HepG2 (cell line): ENCODE data around the gene SLC25A22. TPM values are rescaled to one million over a fixed set of nuclear protein-coding genes. Genes with fewer than 3 reads are reported as not detected.

Source experiments
- ARHGAP35 ChIP-seq: sonication (generic); formaldehyde crosslinking; IDR thresholded peaks from 2 replicates; pipeline ENCODE4 v1.9.0; 2022; ENCODE audit warnings: mild to moderate bottlenecking, inconsistent platforms, moderate library complexity, missing genetic modification reagents, borderline replicate concordance
- BRCA1 ChIP-seq: sonication (generic); formaldehyde crosslinking; IDR thresholded peaks from 2 replicates; pipeline ENCODE4 v1.4.0; 2020; ENCODE audit warnings: missing genetic modification reagents
- CENPX ChIP-seq: sonication (generic); formaldehyde crosslinking; IDR thresholded peaks from 2 replicates; pipeline ENCODE4 v1.9.0; 2021; ENCODE audit warnings: mild to moderate bottlenecking, missing genetic modification reagents, moderate library complexity
- CREBL2 ChIP-seq: sonication (generic); formaldehyde crosslinking; IDR thresholded peaks from 2 replicates; pipeline ENCODE4 v1.8.1; 2023; ENCODE audit warnings: missing genetic modification reagents, mild to moderate bottlenecking, borderline replicate concordance
- EEA1 ChIP-seq: sonication (generic); formaldehyde crosslinking; IDR thresholded peaks from 2 replicates; pipeline ENCODE4 v1.5.1; 2020; ENCODE audit warnings: mild to moderate bottlenecking, missing genetic modification reagents, borderline replicate concordance
- FOXC1 ChIP-seq: sonication (generic); formaldehyde crosslinking; IDR thresholded peaks from 2 replicates; pipeline ENCODE4 v1.8.0; 2022; ENCODE audit warnings: mild to moderate bottlenecking, missing genetic modification reagents, borderline replicate concordance
- HCFC1 ChIP-seq: fragments of 150-350 bp; IDR thresholded peaks from 2 replicates; pipeline ENCODE4 v1.6.1; 2014; ENCODE audit warnings: low read depth, low read length
- HOXA9 ChIP-seq: sonication (generic); formaldehyde crosslinking; IDR thresholded peaks from 2 replicates; pipeline ENCODE4 v1.8.1; 2022; ENCODE audit warnings: missing genetic modification reagents, mild to moderate bottlenecking, moderate library complexity, borderline replicate concordance
- KMT2B ChIP-seq: IDR thresholded peaks from 2 replicates; pipeline ENCODE4 v1.6.1; 2016; ENCODE audit warnings: missing genetic modification reagents, missing compliant biosample characterization
- NFE2L1 ChIP-seq: sonication (generic); formaldehyde crosslinking; IDR thresholded peaks from 2 replicates; pipeline ENCODE4 v1.4.0; 2020; ENCODE audit warnings: missing genetic modification reagents, mild to moderate bottlenecking, borderline replicate concordance
- PCBP1 ChIP-seq: fragments of 200-400 bp; formaldehyde crosslinking; IDR thresholded peaks from 2 replicates; pipeline ENCODE4 v1.6.1; 2017; ENCODE audit warnings: mild to moderate bottlenecking, low read depth, low read length, borderline replicate concordance
- PHF8 ChIP-seq: sonication (generic); formaldehyde crosslinking; IDR thresholded peaks from 2 replicates; pipeline ENCODE4 v1.5.0; 2020; ENCODE audit warnings: missing genetic modification reagents
- RELA ChIP-seq: sonication (generic); formaldehyde crosslinking; IDR thresholded peaks from 2 replicates; pipeline ENCODE4 v1.4.0; 2020; ENCODE audit warnings: missing genetic modification reagents
- SALL2 ChIP-seq: sonication (generic); formaldehyde crosslinking; IDR thresholded peaks from 2 replicates; pipeline ENCODE4 v1.8.1; 2023; ENCODE audit warnings: mild to moderate bottlenecking, missing genetic modification reagents, inconsistent platforms
- SRF ChIP-seq: IDR thresholded peaks from 2 replicates; pipeline ENCODE4 v1.6.1; 2011; ENCODE audit warnings: mild to moderate bottlenecking, low read depth, low read length, moderate library complexity
- ZFY ChIP-seq: sonication (generic); formaldehyde crosslinking; IDR thresholded peaks from 2 replicates; pipeline ENCODE4 v1.4.0; 2020; ENCODE audit warnings: missing genetic modification reagents
- ZKSCAN8 ChIP-seq: IDR thresholded peaks from 2 replicates; pipeline ENCODE4 v1.6.1; 2016; ENCODE audit warnings: borderline replicate concordance, missing genetic modification reagents, missing compliant biosample characterization
- ZNF12 ChIP-seq: sonication (generic); formaldehyde crosslinking; IDR thresholded peaks from 2 replicates; pipeline ENCODE4 v1.5.0; 2020; ENCODE audit warnings: missing genetic modification reagents
- ZNF143 ChIP-seq: sonication (generic); formaldehyde crosslinking; IDR thresholded peaks from 2 replicates; pipeline ENCODE4 v1.4.0; 2020; ENCODE audit warnings: missing genetic modification reagents
- ZNF251 ChIP-seq: sonication (generic); formaldehyde crosslinking; IDR thresholded peaks from 2 replicates; pipeline ENCODE4 v1.9.0; 2021; ENCODE audit warnings: mild to moderate bottlenecking, missing genetic modification reagents
- ZNF367 ChIP-seq: sonication (generic); formaldehyde crosslinking; IDR thresholded peaks from 2 replicates; pipeline ENCODE4 v1.4.0; 2020; ENCODE audit warnings: missing genetic modification reagents, borderline replicate concordance
- ZNF747 ChIP-seq: sonication (generic); formaldehyde crosslinking; IDR thresholded peaks from 2 replicates; pipeline ENCODE4 v1.8.1; 2023; ENCODE audit warnings: missing genetic modification reagents, mild to moderate bottlenecking, borderline replicate concordance
- ZNF841 ChIP-seq: sonication (generic); formaldehyde crosslinking; IDR thresholded peaks from 2 replicates; pipeline ENCODE4 v1.8.1; 2023; ENCODE audit warnings: missing genetic modification reagents, borderline replicate concordance
- ZNF879 ChIP-seq: sonication (generic); formaldehyde crosslinking; IDR thresholded peaks from 2 replicates; pipeline ENCODE4 v1.8.1; 2023; ENCODE audit warnings: missing genetic modification reagents
- polyA plus RNA-seq, 8 experiments: library from polyadenylated mRNA; depleted of rRNA in 3 of 8; stranded (reverse) in 7 of 8; unstranded in 1 of 8; fragments of >200 nt; fragmentation: Illumina TruSeq in 4 of 8; extraction: Trizol in 4 of 8; gene quantifications; 2 replicates each; pipeline versions ENCODE4 v1.2.1 to v1.2.3, GENCODE V29; 2011 to 2016; ENCODE audit warnings: low read depth in 4 of 8, missing spikeins in 1 of 8, mixed read lengths in 1 of 8; ENCODE audit not compliant: insufficient read depth in 1 of 8
- total RNA-seq, 5 experiments: library from RNA; depleted of rRNA; stranded (reverse); fragments of >200 nt; fragmentation: Illumina TruSeq; extraction: Trizol; gene quantifications; 2 replicates each; pipeline ENCODE4 v1.2.3, GENCODE V29; 2016; ENCODE audit warnings: low read depth in 1 of 5
- TF ChIP-seq, protein P1 (sequence below): sonication (generic); formaldehyde crosslinking; IDR thresholded peaks from 2 replicates; pipeline ENCODE4 v1.5.0; 2020; ENCODE audit warnings: missing genetic modification reagents
- TF ChIP-seq, protein P2 (sequence below): sonication (generic); formaldehyde crosslinking; IDR thresholded peaks from 2 replicates; pipeline ENCODE4 v1.8.0; 2022; ENCODE audit warnings: missing genetic modification reagents, low read depth, mild to moderate bottlenecking, borderline replicate concordance
- TF ChIP-seq, protein P3 (sequence below): sonication (generic); formaldehyde crosslinking; IDR thresholded peaks from 2 replicates; pipeline ENCODE4 v1.4.0; 2020; ENCODE audit warnings: missing genetic modification reagents

The SLC25A22 gene
- total and polyA plus RNA-seq, 2 of the 13 experiments (the other 11 are each of a cell fraction or from before 2014, with no cell fraction given), result 12.4 to 19.2 TPM

DNA sequence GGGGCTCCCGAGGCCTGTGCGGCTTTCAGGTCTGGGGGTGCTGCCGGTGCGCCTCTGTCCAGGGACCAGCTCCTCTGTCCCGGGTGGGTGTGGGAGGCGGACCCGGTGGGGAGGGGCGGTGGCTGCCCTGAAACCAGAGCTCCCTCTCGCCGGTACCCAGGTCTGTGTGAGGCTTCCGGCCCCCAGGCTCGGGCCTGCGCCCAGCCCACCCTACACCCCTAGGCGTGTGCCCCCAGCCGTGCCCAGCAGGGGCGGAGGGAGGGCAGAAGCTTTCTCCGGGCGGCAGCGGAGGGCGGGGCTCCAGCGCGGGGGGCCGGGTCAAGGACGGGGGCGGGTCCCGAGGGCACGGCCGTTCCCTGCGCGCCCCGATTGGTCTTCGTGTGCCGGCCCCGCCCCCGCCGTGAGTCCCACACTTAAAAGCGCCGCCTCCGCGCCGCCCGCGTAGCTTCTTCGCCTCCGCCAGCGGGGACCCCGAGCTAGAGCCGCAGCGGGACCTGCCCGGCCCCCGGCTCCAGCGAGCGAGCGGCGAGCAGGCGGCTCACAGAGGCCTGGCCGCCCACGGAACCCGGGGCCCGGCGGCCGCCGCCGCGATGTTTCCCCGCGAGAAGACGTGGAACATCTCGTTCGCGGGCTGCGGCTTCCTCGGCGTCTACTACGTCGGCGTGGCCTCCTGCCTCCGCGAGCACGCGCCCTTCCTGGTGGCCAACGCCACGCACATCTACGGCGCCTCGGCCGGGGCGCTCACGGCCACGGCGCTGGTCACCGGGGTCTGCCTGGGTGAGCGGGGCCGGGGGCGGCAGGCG, 21.2 kb upstream of the SLC25A22 start (continued):
- TF ChIP-seq, protein P1, sequence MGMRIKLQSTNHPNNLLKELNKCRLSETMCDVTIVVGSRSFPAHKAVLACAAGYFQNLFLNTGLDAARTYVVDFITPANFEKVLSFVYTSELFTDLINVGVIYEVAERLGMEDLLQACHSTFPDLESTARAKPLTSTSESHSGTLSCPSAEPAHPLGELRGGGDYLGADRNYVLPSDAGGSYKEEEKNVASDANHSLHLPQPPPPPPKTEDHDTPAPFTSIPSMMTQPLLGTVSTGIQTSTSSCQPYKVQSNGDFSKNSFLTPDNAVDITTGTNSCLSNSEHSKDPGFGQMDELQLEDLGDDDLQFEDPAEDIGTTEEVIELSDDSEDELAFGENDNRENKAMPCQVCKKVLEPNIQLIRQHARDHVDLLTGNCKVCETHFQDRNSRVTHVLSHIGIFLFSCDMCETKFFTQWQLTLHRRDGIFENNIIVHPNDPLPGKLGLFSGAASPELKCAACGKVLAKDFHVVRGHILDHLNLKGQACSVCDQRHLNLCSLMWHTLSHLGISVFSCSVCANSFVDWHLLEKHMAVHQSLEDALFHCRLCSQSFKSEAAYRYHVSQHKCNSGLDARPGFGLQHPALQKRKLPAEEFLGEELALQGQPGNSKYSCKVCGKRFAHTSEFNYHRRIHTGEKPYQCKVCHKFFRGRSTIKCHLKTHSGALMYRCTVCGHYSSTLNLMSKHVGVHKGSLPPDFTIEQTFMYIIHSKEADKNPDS (CRISPR knock-in tag), result peak; percentile 30; the same call in 1 of the 2 replicates
- TF ChIP-seq ZFY, result peak; percentile 81
- TF ChIP-seq, protein P2, sequence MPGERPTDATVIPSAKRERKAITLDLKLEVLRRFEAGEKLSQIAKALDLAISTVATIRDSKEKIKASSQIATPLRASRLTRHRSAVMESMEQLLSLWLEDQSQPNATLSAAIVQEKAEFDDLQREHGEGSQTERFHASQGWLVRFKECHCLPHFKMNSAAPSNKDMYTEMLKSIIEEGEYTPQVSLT (CRISPR knock-in tag), result no peak
- TF ChIP-seq SRF, result no peak
- no peak; the same call in 1 of the 2 replicates for TF ChIP-seq CREBL2
- TF ChIP-seq SALL2 (CRISPR knock-in tag), result no peak
- no peak for TF ChIP-seq ZNF367 (CRISPR knock-in tag)
- no peak for TF ChIP-seq PCBP1
- no peak for TF ChIP-seq NFE2L1 (CRISPR knock-in tag)
- no peak for TF ChIP-seq ZNF251 (CRISPR knock-in tag)
- no peak for TF ChIP-seq BRCA1 (CRISPR knock-in tag)
- no peak; the same call in 1 of the 2 replicates for TF ChIP-seq ARHGAP35 (CRISPR knock-in tag)
- no peak for TF ChIP-seq KMT2B (CRISPR knock-in tag)
- no peak for TF ChIP-seq EEA1 (CRISPR knock-in tag)
- no peak for TF ChIP-seq HOXA9
- no peak; the same call in 1 of the 2 replicates for TF ChIP-seq ZNF747 (CRISPR knock-in tag)
- no peak for TF ChIP-seq ZNF143 (CRISPR knock-in tag)
- TF ChIP-seq ZNF879 (CRISPR knock-in tag), result no peak
- no peak for TF ChIP-seq ZNF12 (CRISPR knock-in tag)
- TF ChIP-seq, protein P3, sequence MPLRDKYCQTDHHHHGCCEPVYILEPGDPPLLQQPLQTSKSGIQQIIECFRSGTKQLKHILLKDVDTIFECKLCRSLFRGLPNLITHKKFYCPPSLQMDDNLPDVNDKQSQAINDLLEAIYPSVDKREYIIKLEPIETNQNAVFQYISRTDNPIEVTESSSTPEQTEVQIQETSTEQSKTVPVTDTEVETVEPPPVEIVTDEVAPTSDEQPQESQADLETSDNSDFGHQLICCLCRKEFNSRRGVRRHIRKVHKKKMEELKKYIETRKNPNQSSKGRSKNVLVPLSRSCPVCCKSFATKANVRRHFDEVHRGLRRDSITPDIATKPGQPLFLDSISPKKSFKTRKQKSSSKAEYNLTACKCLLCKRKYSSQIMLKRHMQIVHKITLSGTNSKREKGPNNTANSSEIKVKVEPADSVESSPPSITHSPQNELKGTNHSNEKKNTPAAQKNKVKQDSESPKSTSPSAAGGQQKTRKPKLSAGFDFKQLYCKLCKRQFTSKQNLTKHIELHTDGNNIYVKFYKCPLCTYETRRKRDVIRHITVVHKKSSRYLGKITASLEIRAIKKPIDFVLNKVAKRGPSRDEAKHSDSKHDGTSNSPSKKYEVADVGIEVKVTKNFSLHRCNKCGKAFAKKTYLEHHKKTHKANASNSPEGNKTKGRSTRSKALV, result no peak
- TF ChIP-seq ZKSCAN8 (CRISPR knock-in tag), result no peak
- TF ChIP-seq ZNF841 (CRISPR knock-in tag), result no peak
- TF ChIP-seq PHF8 (CRISPR knock-in tag), result peak; percentile 39; the same call in 1 of the 2 replicates
- no peak for TF ChIP-seq RELA (CRISPR knock-in tag)
- no peak for TF ChIP-seq HCFC1
- no peak for TF ChIP-seq CENPX
- no peak for TF ChIP-seq FOXC1 (CRISPR knock-in tag)
